NOMO-1 (cell line): ENCODE measurements around the gene ST8SIA6.

ENCODE experiments used
- DNase-seq, 2 experiments: peaks; one replicate each; lab custom pipeline; 2025; ENCODE audit not compliant: unreplicated experiment in 2 of 2; lab: John Stamatoyannopoulos, UW

Gene ST8SIA6

GRCh38 chr10:17387861-17388503, 66.4 kb downstream of the ST8SIA6 start:
- no peak for DNase-seq

GRCh38 chr10:17386616-17387075, 67.7 kb downstream of the ST8SIA6 start:
- no peak for DNase-seq

GRCh38 chr10:17386021-17386420, 68.4 kb downstream of the ST8SIA6 start:
- DNase-seq: no peak

GRCh38 chr10:17385066-17385465, 69.3 kb downstream of the ST8SIA6 start:
- no peak for DNase-seq

GRCh38 chr10:17383801-17384555, 70.4 kb downstream of the ST8SIA6 start:
- DNase-seq: no peak

GRCh38 chr10:17381502-17382142, 72.8 kb downstream of the ST8SIA6 start:
- DNase-seq: no peak

GRCh38 chr10:17380888-17381287, 73.5 kb downstream of the ST8SIA6 start:
- DNase-seq: no peak

GRCh38 chr10:17380016-17380415, 74.4 kb downstream of the ST8SIA6 start:
- DNase-seq: no peak

- no peak for DNase-seq
Measured at GRCh38 chr10:17379151-17379690, 75.2 kb downstream of the ST8SIA6 start.

GRCh38 chr10:17375936-17376584, 78.3 kb downstream of the ST8SIA6 start:
- DNase-seq: no peak

- DNase-seq: no peak
Measured at GRCh38 chr10:17368708-17369272, 85.6 kb downstream of the ST8SIA6 start.

- no peak for DNase-seq
Measured at GRCh38 chr10:17366705-17367104, 87.7 kb downstream of the ST8SIA6 start.

- no peak for DNase-seq
Measured at GRCh38 chr10:17365402-17365801, 89.0 kb downstream of the ST8SIA6 start.

- no peak for DNase-seq
Measured at GRCh38 chr10:17358461-17358860, 95.9 kb downstream of the ST8SIA6 start.

GRCh38 chr10:17357781-17358180, 96.6 kb downstream of the ST8SIA6 start:
- DNase-seq: no peak

GRCh38 chr10:17356820-17357219, 97.6 kb downstream of the ST8SIA6 start:
- DNase-seq: no peak

GRCh38 chr10:17354781-17355180, 99.6 kb downstream of the ST8SIA6 start:
- DNase-seq: no peak

GRCh38 chr10:17353568-17354300, 100.7 kb downstream of the ST8SIA6 start:
- DNase-seq: no peak

- DNase-seq: no peak
Measured at GRCh38 chr10:17352583-17352982, 101.8 kb downstream of the ST8SIA6 start.

- no peak for DNase-seq
Measured at GRCh38 chr10:17351506-17351905, 102.9 kb downstream of the ST8SIA6 start.
